SU-DHL-6 (cell line): Measurements from ENCODE around the gene CTCFL.

ENCODE experiments used
- H2AFZ ChIP-seq: fragments of 200-600 bp; sonication (generic); 2 replicates; pipeline ENCODE4 v1.6.1; 2014; ENCODE audit warnings: low read depth, mild to moderate bottlenecking, moderate library complexity, mixed read lengths, antibody characterized with exemption, low read length; ENCODE audit not compliant: severe bottlenecking
- H3F3A ChIP-seq: fragments of 200-600 bp; shearing (Covaris generic); 2 replicates; pipeline ENCODE4 v1.6.0; 2016; ENCODE audit warnings: antibody characterized with exemption, mild to moderate bottlenecking; ENCODE audit not compliant: insufficient read depth
- H3K27ac ChIP-seq: fragments of 200-600 bp; sonication (generic); 2 replicates; pipeline ENCODE4 v1.5.1; 2016; ENCODE audit warnings: low read depth, mild to moderate bottlenecking, low read length, moderate library complexity, mixed read lengths
- H3K27me3 ChIP-seq: fragments of 200-600 bp; sonication (generic), shearing (Covaris generic); 2 replicates; pipeline ENCODE4 v1.6.0; 2014; ENCODE audit warnings: mild to moderate bottlenecking, low read length
- H3K36me3 ChIP-seq: fragments of 200-600 bp; sonication (generic); 2 replicates; pipeline ENCODE4 v1.6.1; 2014; ENCODE audit warnings: mild to moderate bottlenecking, low read length, mixed read lengths
- H3K4me2 ChIP-seq: fragments of 300-600, 200-600 bp; shearing (Covaris generic), sonication (generic); 2 replicates; pipeline ENCODE4 v1.6.0; 2014; ENCODE audit warnings: low read length, low read depth, mild to moderate bottlenecking; ENCODE audit not compliant: poor library complexity, severe bottlenecking
- H3K4me3 ChIP-seq: fragments of 200-600 bp; sonication (generic); 2 replicates; pipeline ENCODE4 v1.5.1; 2014; ENCODE audit warnings: antibody characterized with exemption, low read length, mild to moderate bottlenecking, mixed read lengths; ENCODE audit not compliant: insufficient read depth, poor library complexity, severe bottlenecking
- H3K79me2 ChIP-seq: fragments of 200-600 bp; sonication (generic); 2 replicates; pipeline ENCODE4 v1.6.1; 2014; ENCODE audit warnings: mild to moderate bottlenecking, low read length, moderate library complexity; ENCODE audit not compliant: insufficient read depth
- H3K9ac ChIP-seq: fragments of 200-600 bp; sonication (generic); 2 replicates; pipeline ENCODE4 v1.7.0; 2014; ENCODE audit warnings: mild to moderate bottlenecking, low read length
- H3K9me2 ChIP-seq: fragments of 200-600 bp; sonication (generic); replicated peaks from 2 replicates; pipeline ENCODE4 v1.6.1; 2014; ENCODE audit warnings: low read length; ENCODE audit not compliant: insufficient read depth
- H3K9me3 ChIP-seq: fragments of 200-600 bp; sonication (generic); 2 replicates; pipeline ENCODE4 v1.6.1; 2014; ENCODE audit warnings: low read length, mixed read lengths; ENCODE audit not compliant: insufficient read depth
- H4K20me1 ChIP-seq: fragments of 200-600 bp; sonication (generic); 2 replicates; pipeline ENCODE4 v1.6.1; 2014; ENCODE audit warnings: low read depth, mild to moderate bottlenecking, antibody characterized with exemption, low read length, moderate library complexity, mixed read lengths
- CTCF ChIP-seq: fragments of 200-600 bp; sonication (generic); IDR thresholded peaks from one replicate; pipeline ENCODE4 v1.5.1; 2017; ENCODE audit warnings: antibody characterized with exemption, mild to moderate bottlenecking, low read length, moderate library complexity; ENCODE audit not compliant: insufficient read depth, poor library complexity, severe bottlenecking
- EZH2phosphoT487 ChIP-seq: fragments of 200-600 bp; sonication (generic), shearing (Covaris generic); conservative IDR thresholded peaks from 2 replicates; pipeline ENCODE4 v1.6.1; 2018; ENCODE audit warnings: mild to moderate bottlenecking, antibody characterized with exemption, low read length, moderate library complexity, mixed read lengths

CTCFL gene

GRCh38 chr20:57526087-57526884 lies 1.3 kb upstream of the CTCFL start:
- Histone ChIP-seq H3K27me3 (no peaks in the 10 kb centered on the region), H3K36me3 (no peaks in the 10 kb centered on the region), H2AFZ (no peak overlapping the region), H3K4me2 (no peak overlapping the region), H4K20me1 (no peaks in the 10 kb centered on the region), H3K79me2 (no peaks in the 10 kb centered on the region), H3K27ac (no peak overlapping the region), H3K9ac (no peak overlapping the region), H3K4me3 (no peak overlapping the region), H3K9me2 (no peaks in the 10 kb centered on the region), H3F3A (no peaks in the 10 kb centered on the region), H3K9me3 (no peaks in the 10 kb centered on the region)
- TF ChIP-seq EZH2phosphoT487 (no peak), CTCF (no peak)

GRCh38 chr20:57525328-57526086 lies 567 bp upstream of the CTCFL start:
- no peaks in the 10 kb centered on the region for H3K36me3 ChIP-seq
- H3K27me3 ChIP-seq, result no peaks in the 10 kb centered on the region
- H3K9me3 ChIP-seq, result no peaks in the 10 kb centered on the region
- H3K79me2 ChIP-seq, result no peaks in the 10 kb centered on the region
- H3K9me2 ChIP-seq, result no peaks in the 10 kb centered on the region
- H3F3A ChIP-seq, result no peaks in the 10 kb centered on the region
- H2AFZ ChIP-seq, result no peak overlapping the region
- TF ChIP-seq CTCF, result no peak
- no peak for TF ChIP-seq EZH2phosphoT487
- no peaks in the 10 kb centered on the region for H4K20me1 ChIP-seq
- H3K27ac ChIP-seq, result no peak overlapping the region
- no peak overlapping the region for H3K4me2 ChIP-seq
- no peak overlapping the region for H3K9ac ChIP-seq
- H3K4me3 ChIP-seq, result no peak overlapping the region

DNA sequence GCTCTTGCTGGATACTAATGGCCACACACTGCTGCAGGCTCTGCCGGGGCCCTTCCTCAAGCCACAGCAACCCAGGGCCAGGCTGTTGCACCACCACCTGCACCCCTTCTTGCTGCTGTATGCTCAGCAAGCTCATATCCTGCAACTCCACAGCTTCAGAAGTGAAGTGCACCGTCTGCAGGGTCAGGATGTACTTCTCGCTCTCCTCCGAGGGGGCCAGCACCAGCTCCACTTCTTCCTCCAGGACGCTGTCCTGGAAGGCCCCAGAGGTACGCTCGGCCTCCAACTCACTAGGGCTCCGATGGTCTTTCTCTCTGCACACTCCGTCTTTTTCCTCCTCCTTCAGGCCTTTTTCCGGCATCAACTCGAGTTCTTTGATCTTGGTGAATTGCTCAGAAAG lies 1.2 kb downstream of the CTCFL start:
- Histone ChIP-seq H3K9me2 (no peaks in the 10 kb centered on the region), H3K27ac (no peak overlapping the region), H2AFZ (no peak overlapping the region), H3K4me3 (no peak overlapping the region), H3K79me2 (no peaks in the 10 kb centered on the region), H3K9me3 (no peaks in the 10 kb centered on the region), H3K36me3 (no peaks in the 10 kb centered on the region), H3F3A (no peaks in the 10 kb centered on the region), H3K4me2 (no peak overlapping the region), H3K27me3 (no peaks in the 10 kb centered on the region), H4K20me1 (no peaks in the 10 kb centered on the region), H3K9ac (no peak overlapping the region)
- TF ChIP-seq CTCF (no peak), EZH2phosphoT487 (no peak)
